G401.6 (cell line): ENCODE data around the gene NHERF1.
A peak's percentile ranks its signal among the peaks of the same experiment; 100 is the strongest.

Experiments
- FAIRE-seq: peaks from 2 replicates; lab custom pipeline; 2012; peaks lifted over from hg19 to GRCh38; lab: Jason Lieb, UNC

NHERF1 gene

DNA sequence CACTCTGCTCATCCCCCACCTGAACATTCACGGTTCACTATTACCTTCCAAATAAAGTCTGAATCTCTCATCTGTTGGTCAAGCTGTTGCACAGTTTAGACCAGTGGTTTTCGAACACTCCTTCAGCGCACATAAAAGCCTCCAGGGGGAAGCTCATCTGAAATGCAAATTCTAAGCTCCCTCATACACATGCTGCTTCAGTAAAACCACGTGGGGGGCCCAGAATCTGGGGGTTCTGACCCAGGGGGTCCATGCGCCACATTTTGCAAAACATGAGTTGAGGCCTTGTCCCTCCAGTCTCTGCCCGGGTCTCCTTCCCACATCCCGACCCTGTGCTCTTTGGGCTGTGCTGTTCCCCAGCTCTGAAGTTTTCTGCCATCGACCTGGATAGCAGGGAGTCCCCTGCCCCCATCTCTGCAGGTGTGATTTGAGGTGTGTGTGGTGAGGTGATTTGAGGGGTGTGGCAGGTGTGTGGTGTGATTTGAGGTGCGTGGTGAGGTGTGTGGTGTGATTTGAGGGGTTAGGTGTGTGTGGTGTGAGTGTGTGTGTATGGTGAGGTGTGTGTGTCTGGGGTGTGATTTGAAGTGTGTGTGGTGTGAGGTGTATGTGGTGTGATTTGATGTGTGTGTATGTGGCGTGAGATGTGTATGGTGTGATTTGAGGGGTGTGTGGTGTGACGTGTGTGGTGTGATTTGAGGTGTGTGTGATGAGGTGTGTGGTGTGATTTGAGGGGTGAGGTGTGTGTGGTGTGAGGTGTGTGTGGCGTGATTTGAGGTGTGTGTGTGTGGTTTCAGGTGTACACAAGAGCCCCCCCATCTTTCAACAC lies 16.2 kb upstream of the NHERF1 start:
- FAIRE-seq: no peak

DNA sequence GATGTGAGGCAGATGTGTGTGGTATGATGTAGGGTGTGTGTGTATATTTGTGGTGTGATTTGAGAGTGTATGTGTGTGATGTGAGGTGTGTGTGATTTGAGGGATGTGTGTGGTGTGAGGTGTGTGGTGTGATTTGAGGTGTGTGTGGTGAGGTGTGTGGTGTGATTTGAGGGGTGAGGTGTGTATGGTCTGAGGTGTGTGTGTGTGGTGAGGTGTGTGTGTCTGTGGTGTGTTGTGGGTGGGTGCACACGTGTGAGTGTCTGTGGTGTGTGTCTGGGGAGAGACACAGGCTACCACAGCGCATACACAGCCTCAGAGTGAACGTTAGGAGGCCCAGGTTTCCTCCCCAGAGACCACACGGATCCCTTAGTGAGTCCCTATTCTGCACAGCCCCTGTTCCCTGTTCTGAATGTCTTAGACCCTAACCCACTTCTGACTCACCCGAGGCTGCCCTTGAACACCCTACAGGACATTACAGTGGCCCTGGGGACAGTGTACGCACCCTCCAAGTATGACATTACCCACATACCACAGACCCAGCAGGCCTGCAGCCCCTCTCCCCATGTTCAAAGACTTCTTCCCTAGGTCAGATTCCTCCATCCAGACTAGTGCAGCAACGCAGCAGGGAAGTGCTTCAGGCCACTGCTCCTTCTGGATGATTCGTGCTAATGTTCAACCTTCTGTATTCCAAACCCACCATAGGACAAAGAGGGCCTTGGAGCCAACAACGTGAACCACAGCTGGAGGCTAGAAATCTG lies 14.9 kb upstream of the NHERF1 start:
- FAIRE-seq: no peak

DNA sequence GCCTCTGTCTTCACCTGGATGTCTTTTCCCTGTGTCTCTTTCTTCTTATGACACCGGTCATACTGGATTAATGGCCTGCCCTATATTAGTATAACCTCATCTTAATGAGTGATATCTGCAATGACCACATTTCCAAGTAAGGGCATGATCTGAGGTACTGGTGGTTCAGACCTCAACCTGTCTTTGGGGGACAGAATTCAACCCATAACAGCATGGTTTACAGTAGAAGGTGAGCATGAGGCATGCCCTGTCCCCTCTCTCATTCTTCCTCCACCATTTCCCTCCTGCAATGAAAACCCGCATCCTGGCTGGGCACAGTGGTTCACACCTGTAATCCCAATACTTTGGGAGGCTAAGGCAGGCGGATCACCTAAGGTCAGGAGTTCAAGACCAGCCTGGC lies 14.2 kb upstream of the NHERF1 start:
- no peak for FAIRE-seq

DNA sequence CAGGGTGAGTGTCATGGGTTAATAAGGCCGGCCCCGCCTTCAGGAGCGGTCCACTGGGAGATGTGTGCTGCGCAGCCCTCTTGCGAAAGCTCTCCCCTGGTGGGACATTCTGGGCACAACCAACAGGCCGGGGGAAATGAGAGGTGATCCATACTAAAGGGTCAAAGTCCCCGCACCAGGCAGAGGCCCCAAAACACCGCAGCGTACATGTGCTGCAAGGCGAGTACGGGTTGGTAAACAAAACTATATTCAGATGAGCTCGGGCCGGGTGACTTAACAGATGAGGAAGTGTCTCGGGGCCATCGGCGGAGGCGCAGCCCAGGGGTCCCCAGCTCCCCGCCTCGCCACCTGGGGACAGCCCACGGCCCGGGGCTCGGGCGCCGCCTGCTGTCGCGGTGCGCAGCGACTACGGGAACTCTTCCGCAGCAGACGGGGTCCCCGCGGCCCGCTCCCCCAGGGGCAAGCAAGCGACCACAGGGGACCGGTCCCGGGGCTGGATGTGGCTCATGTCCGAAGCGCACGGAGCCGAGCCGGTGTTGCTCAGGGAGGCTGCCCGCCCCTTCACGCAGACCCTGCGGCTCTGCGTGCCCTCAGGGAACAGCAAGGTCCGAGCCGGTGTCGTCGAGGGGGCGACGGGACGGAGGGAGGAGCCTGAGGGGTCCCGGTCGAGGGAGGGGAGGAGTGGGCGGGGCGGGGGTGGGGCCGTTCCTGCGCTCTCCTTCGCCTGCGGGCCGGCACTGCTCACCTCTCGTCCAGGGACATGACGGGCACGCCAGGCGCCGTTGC lies 11.7 kb upstream of the NHERF1 start, which contains the start of gene RAB37:
TSS of gene RAB37 (plus strand) at position 744 of the 786 bp plus-strand sequence. CDS start at position 761, 17 bp downstream.
- no peak for FAIRE-seq

DNA sequence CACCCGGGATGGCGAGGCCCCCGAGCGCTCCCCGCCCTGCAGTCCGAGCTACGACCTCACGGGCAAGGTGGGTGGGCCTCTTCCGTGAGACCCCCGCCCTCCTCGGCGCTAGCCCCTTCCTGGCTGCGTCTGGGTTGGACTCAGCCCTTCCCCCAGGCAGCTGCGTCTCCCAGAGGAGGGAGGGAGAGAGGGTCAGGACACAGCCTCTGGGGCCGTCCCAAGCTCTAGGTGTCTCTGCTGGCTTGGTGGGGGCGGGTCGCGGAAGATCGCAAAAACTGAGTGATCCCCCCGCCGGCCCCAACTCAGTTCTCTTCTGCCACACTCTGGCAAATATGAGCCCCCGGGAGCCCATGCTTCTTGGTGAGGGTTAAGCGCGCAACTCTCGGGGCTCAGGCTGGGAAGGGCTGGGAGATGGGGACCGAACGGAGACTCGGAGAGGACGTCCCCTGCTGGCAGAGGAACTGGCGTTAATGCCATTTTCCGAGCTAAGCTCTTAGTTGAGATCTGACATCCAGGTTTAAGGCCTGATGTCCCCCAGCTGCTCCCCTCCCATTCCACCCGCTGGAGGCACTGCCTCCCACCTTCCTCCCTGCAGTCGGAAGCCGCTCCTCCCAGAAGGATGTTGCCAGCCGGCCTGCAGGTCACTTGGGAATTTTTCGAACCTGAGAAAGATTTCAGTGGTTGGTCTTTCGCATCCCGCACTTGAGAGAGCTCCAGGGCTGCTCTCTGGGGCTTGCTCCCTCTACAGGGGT lies 11.0 kb upstream of the NHERF1 start:
- FAIRE-seq: no peak

DNA sequence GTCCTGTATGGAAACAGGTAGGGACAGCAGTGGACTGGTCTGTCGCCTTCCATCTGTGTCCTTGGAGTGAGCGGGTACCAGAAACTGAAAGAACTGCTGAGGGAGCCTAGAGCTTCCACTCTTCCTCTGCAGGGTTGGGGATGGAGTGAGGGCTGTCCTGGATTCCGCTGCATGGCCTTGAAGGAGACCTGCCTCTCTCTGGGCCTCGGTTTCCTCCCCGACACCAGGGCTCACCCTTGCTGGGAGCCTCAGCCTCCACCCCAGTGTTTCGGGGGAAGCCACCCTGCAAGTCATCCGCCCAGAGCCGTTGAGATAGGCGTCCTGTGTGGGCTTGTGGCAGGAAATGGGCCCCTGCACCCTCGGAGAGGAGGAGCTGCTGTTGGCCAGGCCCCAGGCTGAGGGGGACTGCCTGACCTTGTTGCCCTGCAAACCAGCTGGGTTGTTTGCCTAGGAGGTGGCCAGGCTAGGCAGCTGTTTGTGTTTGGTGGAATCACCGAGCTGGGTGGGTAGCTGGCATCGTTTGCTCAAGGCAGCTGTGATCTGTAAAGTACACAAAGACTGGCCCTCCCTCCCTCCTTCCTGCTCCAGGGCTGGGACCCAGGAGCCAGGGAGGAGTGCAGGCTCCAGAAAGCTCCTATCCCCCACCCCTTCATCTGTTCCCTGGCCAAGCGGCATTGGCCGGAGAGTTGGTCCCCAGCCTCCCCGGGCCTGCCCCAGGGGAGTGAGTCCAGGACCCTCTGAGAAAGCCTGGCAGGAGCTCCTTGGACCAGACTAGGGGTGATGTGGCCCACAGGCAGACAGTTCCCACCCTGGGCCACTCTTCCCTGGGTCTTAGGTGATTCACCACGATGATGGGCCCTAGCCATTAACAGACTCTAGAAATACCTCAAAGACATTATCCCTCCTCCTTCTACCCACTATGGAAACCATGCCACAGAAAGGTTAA lies 10.1 kb upstream of the NHERF1 start:
- FAIRE-seq: no peak

DNA sequence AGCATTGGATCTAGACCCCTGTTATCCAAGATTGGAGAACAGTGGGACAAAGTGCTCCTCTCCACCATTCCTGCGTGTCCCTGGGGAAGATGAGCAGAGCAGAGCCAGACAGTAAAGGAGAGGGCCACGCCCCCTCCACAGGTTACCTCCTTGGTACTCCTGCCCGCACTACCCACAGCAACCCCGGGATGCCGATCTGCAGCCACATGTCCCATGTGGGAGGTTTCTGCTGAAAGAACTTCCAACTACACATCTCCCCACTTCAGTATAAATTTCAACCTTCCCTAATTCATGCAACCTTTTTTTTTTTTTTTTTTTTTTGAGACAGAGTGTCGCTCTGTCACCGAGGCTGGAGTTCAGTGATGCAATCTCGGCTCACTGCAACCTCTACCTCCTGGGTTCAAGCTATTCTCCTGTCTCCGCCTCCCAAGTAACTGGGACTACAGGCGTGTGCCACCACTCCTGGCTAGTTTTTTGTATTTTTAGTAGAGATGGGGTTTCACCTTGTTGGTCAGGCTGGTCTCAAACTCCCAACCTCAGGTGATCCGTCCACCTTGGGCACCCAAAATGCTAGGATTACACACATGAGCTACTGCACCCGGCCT lies 9.1 kb upstream of the NHERF1 start:
- FAIRE-seq: no peak

DNA sequence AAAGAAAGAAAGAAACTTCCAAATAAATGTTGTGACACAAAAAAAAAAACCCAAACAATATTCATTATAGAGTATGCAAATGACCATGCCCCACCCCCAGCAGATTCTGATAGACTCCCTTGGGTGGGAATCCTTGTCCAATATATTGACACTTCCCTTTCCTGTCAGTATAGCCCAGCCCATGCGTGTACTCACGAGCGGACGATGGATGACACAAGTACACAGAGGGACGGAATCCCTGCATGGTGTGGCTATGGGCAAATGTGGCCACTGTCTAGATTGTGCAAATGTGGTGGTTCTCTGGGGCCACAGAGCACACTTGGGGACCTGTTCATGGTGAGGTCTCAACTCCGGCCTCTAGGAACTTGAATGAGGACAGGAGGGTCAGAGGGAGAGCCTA lies 8.3 kb upstream of the NHERF1 start:
- FAIRE-seq: no peak

DNA sequence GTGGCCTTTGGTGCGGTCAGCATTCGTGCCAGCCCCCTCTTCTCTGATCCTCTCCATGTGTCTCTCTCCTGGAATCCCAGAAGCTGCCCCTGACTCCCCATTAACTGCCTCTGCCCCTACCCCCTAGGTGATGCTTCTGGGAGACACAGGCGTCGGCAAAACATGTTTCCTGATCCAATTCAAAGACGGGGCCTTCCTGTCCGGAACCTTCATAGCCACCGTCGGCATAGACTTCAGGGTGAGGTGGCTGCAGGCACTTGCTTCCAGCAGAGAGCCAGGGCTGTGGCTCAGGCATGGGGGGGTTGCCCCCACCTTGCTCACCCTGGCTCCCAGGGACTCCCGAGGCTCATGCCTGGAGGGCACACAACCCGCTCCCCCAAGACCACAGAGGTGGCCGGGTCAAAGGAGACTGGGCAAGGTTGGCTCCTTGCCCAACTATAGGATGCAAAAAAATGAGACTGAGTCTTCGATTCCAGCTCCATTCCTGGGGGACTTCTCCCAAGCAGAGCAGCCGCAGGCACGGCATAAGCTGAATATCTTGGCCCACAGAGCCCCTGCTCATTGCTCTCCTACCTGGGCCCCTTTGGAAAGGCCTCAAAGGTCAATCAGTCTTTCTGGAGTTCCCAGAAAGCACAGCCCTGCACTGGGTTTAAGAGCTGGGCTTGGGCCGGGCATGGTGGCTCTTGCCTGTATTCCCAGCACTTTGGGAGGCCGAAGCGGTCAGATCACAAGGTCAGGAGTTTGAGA lies 7.6 kb upstream of the NHERF1 start:
- FAIRE-seq: no peak

DNA sequence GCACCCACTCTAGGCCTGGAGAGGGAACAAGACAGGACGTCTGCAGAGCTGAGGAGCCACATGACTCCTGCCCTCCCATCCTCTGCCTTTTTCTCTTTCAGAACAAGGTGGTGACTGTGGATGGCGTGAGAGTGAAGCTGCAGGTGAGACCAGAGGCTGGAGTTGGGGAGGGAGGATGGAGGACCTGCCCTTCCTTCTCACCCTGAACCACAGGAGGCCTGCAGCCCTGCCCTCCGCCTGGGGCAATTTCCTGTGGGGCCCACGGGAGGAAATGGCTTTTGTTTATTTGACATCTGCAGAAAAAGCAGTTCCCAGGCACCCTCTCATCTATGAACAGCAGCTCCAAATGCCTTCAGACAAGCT lies 6.3 kb upstream of the NHERF1 start:
- FAIRE-seq: no peak

DNA sequence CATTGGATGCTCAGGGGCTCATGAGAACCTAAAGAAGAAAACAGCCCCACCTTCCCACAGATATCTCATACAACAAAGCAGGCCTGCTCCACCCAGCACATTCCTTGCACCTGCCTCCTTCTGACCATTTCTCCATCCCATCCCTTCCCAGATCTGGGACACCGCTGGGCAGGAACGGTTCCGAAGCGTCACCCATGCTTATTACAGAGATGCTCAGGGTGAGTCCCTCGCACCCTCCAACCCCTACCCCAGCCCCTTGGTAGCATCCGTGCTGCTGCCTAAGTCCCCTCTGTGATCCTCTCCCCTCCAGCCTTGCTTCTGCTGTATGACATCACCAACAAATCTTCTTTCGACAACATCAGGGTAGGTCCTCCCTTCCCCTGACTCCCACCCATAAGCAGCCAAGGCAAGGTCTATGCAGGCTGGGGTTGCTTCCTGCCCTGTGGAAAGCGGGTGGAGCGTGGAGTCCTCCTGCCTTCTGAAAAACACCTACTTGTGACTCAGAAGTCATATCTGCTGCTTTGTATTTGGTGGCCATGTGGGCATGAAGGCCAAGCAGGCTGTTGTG lies 5.4 kb upstream of the NHERF1 start:
- no peak for FAIRE-seq

DNA sequence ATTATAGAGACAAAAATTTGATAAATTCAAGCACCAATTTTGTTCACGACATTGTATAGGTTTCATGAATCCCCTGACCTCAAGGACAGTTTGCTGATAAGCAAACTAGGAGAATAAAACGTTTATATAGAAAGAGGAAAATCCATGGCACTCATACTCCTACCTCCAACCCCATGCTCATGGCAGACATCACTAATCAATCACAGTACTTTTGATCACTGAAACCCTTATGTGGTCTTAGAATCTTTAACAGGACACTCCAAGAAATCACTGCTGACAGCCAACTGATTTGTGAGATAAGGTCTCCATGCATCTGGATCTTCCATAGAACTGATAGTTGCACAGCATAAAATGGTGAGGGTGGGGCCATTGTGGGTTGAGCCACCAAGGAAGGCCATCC lies 4.7 kb upstream of the NHERF1 start:
- FAIRE-seq: no peak

DNA sequence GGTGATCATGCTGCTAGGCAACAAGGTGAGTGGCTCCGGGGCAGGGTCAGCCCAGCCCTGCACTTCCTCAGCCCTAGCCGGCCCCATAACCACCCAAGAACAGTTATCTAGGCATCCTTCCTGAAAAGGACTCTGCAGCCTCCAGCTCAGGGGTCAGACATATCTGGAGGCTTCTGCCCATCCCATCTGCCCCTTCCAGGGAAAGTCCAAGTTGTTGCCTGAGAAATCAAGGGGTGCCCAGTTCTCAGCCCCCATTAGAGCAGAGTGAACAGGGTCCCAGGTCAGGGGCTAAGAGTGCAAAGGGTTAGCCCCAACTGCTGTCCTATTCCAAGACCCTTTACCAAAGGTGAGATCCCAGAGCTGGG lies 4.1 kb upstream of the NHERF1 start:
- no peak for FAIRE-seq

DNA sequence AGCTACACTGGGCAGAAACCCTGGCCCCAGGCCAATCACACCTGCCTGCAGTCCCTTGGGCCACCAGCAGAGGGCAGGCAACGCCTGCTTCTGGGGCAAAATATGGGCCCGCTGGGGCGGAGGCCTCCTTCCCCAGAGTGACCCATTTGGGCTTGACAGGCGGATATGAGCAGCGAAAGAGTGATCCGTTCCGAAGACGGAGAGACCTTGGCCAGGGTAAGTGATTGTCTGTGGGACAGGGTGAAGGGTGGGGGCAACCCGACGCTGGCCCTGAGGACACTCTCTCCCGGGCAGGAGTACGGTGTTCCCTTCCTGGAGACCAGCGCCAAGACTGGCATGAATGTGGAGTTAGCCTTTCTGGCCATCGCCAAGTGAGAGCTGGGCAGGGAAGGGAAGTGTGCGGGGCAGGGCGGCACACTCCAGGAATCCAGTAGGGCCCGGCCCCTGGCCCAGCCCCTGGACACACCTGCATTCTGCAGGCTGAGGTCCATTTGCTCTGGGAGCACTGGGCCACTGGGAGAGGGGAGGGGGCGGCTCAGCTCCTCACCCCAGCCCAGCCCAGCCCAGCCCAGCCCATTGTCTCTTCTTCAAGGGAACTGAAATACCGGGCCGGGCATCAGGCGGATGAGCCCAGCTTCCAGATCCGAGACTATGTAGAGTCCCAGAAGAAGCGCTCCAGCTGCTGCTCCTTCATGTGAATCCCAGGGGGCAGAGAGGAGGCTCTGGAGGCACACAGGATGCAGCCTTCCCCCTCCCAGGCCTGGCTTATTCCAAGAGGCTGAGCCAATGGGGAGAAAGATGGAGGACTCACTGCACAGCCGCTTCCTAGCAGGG lies 3.5 kb upstream of the NHERF1 start:
- peak; percentile 19 for FAIRE-seq

DNA sequence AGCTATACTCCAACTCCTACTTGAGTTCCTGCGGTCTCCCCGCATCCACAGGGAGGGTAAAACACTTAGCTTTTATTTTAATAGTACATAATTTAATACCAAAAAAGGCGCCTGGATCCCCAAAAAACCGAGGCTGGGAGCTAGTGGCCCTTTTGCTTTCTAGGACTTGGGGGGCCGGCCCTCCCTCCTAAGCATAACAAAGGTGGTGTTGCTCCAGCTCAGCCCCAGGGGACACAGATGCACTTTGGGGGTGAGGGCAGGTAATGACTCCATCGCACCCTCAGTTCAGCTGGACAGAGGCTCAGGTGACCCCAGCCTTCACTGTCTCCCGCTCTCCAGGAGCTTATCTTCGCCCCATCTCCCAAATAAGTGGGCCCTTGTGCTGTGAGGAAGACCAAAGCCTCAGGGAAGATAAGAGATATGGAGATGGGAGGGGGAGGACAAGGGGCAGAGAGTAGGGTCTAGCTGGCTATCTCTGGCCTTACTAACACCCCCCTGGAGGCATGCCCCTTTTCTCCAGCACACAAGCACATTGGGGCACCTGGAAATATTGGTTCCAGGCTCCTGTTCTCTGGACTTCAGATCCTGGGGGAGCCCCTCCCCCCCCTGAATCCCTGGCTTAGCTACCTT lies 2.8 kb upstream of the NHERF1 start:
- no peak for FAIRE-seq

DNA sequence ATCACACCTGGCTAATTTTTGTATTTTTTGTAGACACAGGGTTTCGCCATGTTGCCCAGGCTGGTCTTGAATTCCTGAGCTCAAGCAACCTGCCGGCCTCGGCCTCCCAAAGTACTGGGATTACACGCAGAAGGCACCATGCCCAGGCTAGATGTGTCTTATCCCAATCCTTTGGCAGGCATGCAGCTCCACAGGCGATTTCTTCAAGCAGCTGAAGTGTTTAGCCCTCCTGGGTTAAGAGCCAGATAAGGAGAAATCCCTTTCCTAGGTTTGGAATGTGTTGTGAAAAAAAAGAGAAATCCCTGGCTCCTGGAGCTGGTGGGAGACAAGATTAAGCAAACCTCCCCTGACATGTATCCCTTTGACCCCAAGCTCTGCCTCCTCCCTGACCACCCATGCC lies 2.1 kb upstream of the NHERF1 start:
- no peak for FAIRE-seq

DNA sequence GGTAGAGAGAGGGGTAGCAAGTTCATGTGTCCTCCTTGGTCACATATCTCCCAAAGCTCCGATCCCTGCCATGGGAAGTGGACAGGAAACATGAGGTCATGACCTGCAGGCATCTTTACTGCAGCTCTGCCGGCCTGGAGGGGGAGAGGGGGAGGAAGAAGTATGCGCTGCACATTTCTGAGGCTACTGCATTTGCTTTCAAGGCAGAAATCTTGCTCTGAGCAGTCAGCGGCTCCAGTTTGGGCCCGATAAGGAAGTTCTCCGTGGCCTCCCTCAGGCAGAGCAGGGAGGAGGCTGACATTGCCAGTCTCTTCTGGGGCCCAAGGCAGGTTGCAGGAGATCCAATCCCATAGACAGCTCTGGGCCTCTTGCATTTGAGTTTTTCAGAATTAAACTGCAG lies 1.5 kb upstream of the NHERF1 start:
- FAIRE-seq: no peak

DNA sequence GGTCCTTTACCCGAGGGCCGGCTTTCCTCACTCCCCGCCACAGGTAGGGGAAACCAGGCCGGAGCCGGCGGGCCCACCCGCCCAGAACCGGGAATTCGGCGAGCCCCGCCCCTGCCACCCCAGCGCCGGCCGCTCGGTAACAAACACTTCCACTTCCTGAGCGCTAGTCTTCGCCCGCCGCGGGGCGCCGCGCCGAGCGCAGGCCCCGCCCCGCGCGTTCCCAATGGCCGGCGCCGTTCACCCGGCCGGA lies 224 bp upstream of the NHERF1 start:
- no peak for FAIRE-seq
